Activated effector memory CD4-positive, alpha-beta T cell treated with Interleukin-2 at 50 U/mL for 16 hours (primary cell): ENCODE measurements around the gene NUP214.

Experiments used
- DNase-seq: peaks from one replicate; pipeline ENCODE4 v3.0.0-alpha.2; 2020

NUP214 gene

GRCh38 chr9:131279196-131279862 is 153.9 kb downstream of the NUP214 start:
- no peak for DNase-seq

GRCh38 chr9:131279863-131280570 is 154.6 kb downstream of the NUP214 start:
- no peak for DNase-seq

- no peak for DNase-seq
Measured at GRCh38 chr9:131280660-131281059, 155.3 kb downstream of the NUP214 start.

- no peak for DNase-seq
Measured at GRCh38 chr9:131281119-131281965, 156.0 kb downstream of the NUP214 start.

- no peak for DNase-seq
Measured at GRCh38 chr9:131282175-131282574, 156.8 kb downstream of the NUP214 start.

GRCh38 chr9:131282688-131283422 is 157.5 kb downstream of the NUP214 start:
- DNase-seq = no peak
